ENCODE results near the gene LRRC49. TPM values are rescaled to one million over a fixed set of nuclear protein-coding genes. Genes with fewer than 3 reads are reported as not detected.
A peak's percentile ranks its signal among the peaks of the same experiment; 100 is the strongest.

Gene LRRC49
- total and polyA plus RNA-seq, 4 donors: 11.0 to 15.2 (median 12.0) TPM

GRCh38 chr15:71057143-71057542 lies 164.5 kb downstream of the LRRC49 start:
- intact Hi-C loops (cut with DNase I): no loop called here
- no peaks in the 10 kb centered on the region for H3K9me3 ChIP-seq (ENCODE audit: control insufficient read depth, low read length)
- H3K4me1 ChIP-seq (ENCODE audit: control insufficient read depth in 1 of 2, insufficient read depth in 2 of 2, low read length in 2 of 2): no peaks in the 10 kb centered on the region
- no peak overlapping the region for H3K4me3 ChIP-seq (ENCODE audit: low read length in 2 of 2)
- ATAC-seq (ENCODE audit: low FRiP score) (no peak), DNase-seq (no peak)
- no peak overlapping the region for H3K27ac ChIP-seq (ENCODE audit: low read depth in 1 of 2, low read length in 2 of 2)
- H3K36me3 ChIP-seq (ENCODE audit: control insufficient read depth in 1 of 2, insufficient read depth in 2 of 2, low read length in 1 of 2): peaks cover 0 to 2% of the 10 kb centered on the region in 2 donors
- H3K27me3 ChIP-seq (ENCODE audit: control insufficient read depth in 1 of 2, insufficient read depth in 2 of 2, low read length in 1 of 2): no peaks in the 10 kb centered on the region

- no peaks in the 10 kb centered on the region for H3K4me1 ChIP-seq (ENCODE audit: control insufficient read depth in 1 of 2, insufficient read depth in 2 of 2, low read length in 2 of 2)
- intact Hi-C loops (cut with DNase I): no loop called here
- H3K27ac ChIP-seq (ENCODE audit: low read depth in 1 of 2, low read length in 2 of 2): no peak overlapping the region
- no peak for ATAC-seq (ENCODE audit: low FRiP score)
- WGBS, 2 donors: 93 to 94% methylated on average over 3 of the region's 3 CpGs
- H3K27me3 ChIP-seq (ENCODE audit: control insufficient read depth in 1 of 2, insufficient read depth in 2 of 2, low read length in 1 of 2): no peaks in the 10 kb centered on the region
- H3K9me3 ChIP-seq (ENCODE audit: control insufficient read depth, low read length): no peaks in the 10 kb centered on the region
- DNase-seq: no peak
- H3K36me3 ChIP-seq (ENCODE audit: control insufficient read depth in 1 of 2, insufficient read depth in 2 of 2, low read length in 1 of 2): peaks cover 0 to 2% of the 10 kb centered on the region in 2 donors
- H3K4me3 ChIP-seq (ENCODE audit: low read length in 2 of 2): no peak overlapping the region
Measured at GRCh38 chr15:71057581-71057980, 165.0 kb downstream of the LRRC49 start.

DNA sequence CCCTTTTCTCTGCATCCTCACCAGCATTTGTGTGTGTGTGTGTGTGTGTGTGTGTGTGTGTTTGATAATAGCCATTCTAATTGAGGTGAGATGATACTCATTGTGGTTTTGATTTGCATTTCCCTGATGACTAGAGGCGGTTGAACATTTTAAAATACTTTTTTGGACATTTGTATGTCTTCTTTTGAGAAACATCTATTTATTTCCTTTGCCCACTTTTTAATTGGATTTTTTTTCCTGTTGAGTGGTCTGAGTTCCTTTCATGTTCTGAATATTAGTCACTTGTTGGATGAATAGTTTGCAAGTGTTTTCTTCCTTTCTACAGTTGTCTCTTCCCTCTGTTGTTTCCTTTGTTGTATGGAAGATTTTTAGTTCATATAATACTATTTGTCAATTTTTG lies 168.4 kb downstream of the LRRC49 start:
- DNase-seq: no peak
- no peaks in the 10 kb centered on the region for H3K27me3 ChIP-seq (ENCODE audit: control insufficient read depth in 1 of 2, insufficient read depth in 2 of 2, low read length in 1 of 2)
- no peaks in the 10 kb centered on the region for H3K9me3 ChIP-seq (ENCODE audit: control insufficient read depth, low read length)
- H3K27ac ChIP-seq (ENCODE audit: low read depth in 1 of 2, low read length in 2 of 2): no peak overlapping the region
- WGBS, 2 donors: 97 to 100% methylated on average over 1 of the region's 1 CpG
- no peaks in the 10 kb centered on the region for H3K36me3 ChIP-seq (ENCODE audit: control insufficient read depth in 1 of 2, insufficient read depth in 2 of 2, low read length in 1 of 2)
- no peak for ATAC-seq (ENCODE audit: low FRiP score)
- intact Hi-C loops (cut with DNase I): no loop called here
- H3K4me3 ChIP-seq (ENCODE audit: low read length in 2 of 2): no peak overlapping the region
- H3K4me1 ChIP-seq (ENCODE audit: control insufficient read depth in 1 of 2, insufficient read depth in 2 of 2, low read length in 2 of 2): no peaks in the 10 kb centered on the region

- Histone ChIP-seq H3K36me3 (ENCODE audit: control insufficient read depth in 1 of 2, insufficient read depth in 2 of 2, low read length in 1 of 2) (no peaks in the 10 kb centered on the region), H3K4me1 (ENCODE audit: control insufficient read depth in 1 of 2, insufficient read depth in 2 of 2, low read length in 2 of 2) (no peaks in the 10 kb centered on the region), H3K27ac (ENCODE audit: low read depth in 1 of 2, low read length in 2 of 2) (no peak overlapping the region), H3K4me3 (ENCODE audit: low read length in 2 of 2) (no peak overlapping the region), H3K27me3 (ENCODE audit: control insufficient read depth in 1 of 2, insufficient read depth in 2 of 2, low read length in 1 of 2) (no peaks in the 10 kb centered on the region), H3K9me3 (ENCODE audit: control insufficient read depth, low read length) (no peaks in the 10 kb centered on the region)
- intact Hi-C loops (cut with DNase I): loop anchor here in 1 of 2 donors (5.0 kb wide), 1 partner anchor 45 kb away; no protein-coding TSS in a partner anchor
- ATAC-seq (ENCODE audit: low FRiP score) (no peak), DNase-seq (no peak)
- 91 to 95% methylated on average over 5 of the region's 5 CpGs for WGBS, 2 donors
Measured at GRCh38 chr15:71066983-71067382, 174.4 kb downstream of the LRRC49 start.

DNA sequence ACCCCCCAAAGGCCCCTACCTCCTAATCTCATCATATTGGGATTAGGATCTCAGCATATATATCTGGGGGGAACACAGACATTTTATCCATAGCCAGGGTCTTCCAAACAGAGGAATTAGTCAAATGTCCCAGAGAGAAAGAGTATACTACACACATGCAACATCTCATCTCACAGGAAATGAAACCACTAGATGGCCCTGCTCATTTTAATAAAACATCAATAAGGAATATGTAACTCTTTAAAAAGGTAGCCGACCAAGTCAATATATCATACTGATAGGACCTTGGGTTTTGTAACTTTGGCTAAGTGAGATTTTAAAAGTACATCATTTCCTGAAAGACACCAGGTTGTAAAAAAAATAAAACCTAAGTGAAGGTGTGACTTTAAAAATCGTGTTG lies 177.1 kb downstream of the LRRC49 start:
- Histone ChIP-seq H3K4me1 (ENCODE audit: control insufficient read depth in 1 of 2, insufficient read depth in 2 of 2, low read length in 2 of 2) (no peaks in the 10 kb centered on the region), H3K27me3 (ENCODE audit: control insufficient read depth in 1 of 2, insufficient read depth in 2 of 2, low read length in 1 of 2) (no peaks in the 10 kb centered on the region), H3K27ac (ENCODE audit: low read depth in 1 of 2, low read length in 2 of 2) (no peak overlapping the region), H3K9me3 (ENCODE audit: control insufficient read depth, low read length) (no peaks in the 10 kb centered on the region), H3K4me3 (ENCODE audit: low read length in 2 of 2) (no peak overlapping the region), H3K36me3 (ENCODE audit: control insufficient read depth in 1 of 2, insufficient read depth in 2 of 2, low read length in 1 of 2) (no peaks in the 10 kb centered on the region)
- intact Hi-C loops (cut with DNase I): loop anchor here in 1 of 2 donors (5.0 kb wide), 1 partner anchor 47 kb away; no protein-coding TSS in a partner anchor
- no peak for ATAC-seq (ENCODE audit: low FRiP score)
- WGBS, 2 donors: 56 to 63% methylated on average over 2 of the region's 2 CpGs
- DNase-seq: no peak

- Histone ChIP-seq H3K27ac (ENCODE audit: low read depth in 1 of 2, low read length in 2 of 2) (no peak overlapping the region), H3K27me3 (ENCODE audit: control insufficient read depth in 1 of 2, insufficient read depth in 2 of 2, low read length in 1 of 2) (no peaks in the 10 kb centered on the region), H3K4me3 (ENCODE audit: low read length in 2 of 2) (no peak overlapping the region), H3K9me3 (ENCODE audit: control insufficient read depth, low read length) (no peaks in the 10 kb centered on the region), H3K36me3 (ENCODE audit: control insufficient read depth in 1 of 2, insufficient read depth in 2 of 2, low read length in 1 of 2) (no peaks in the 10 kb centered on the region), H3K4me1 (ENCODE audit: control insufficient read depth in 1 of 2, insufficient read depth in 2 of 2, low read length in 2 of 2) (no peaks in the 10 kb centered on the region)
- intact Hi-C loops (cut with DNase I): no loop called here
- ATAC-seq (ENCODE audit: low FRiP score): no peak
- DNase-seq: no peak
Measured at GRCh38 chr15:71071529-71071928, 178.9 kb downstream of the LRRC49 start.

GRCh38 chr15:71072423-71072822 lies 179.8 kb downstream of the LRRC49 start:
- H3K36me3 ChIP-seq (ENCODE audit: control insufficient read depth in 1 of 2, insufficient read depth in 2 of 2, low read length in 1 of 2): no peaks in the 10 kb centered on the region
- DNase-seq: no peak
- no peak overlapping the region for H3K27ac ChIP-seq (ENCODE audit: low read depth in 1 of 2, low read length in 2 of 2)
- H3K4me3 ChIP-seq (ENCODE audit: low read length in 2 of 2): no peak overlapping the region
- 93 to 96% methylated on average over 6 of the region's 6 CpGs for WGBS, 2 donors
- no peak for ATAC-seq (ENCODE audit: low FRiP score)
- no peaks in the 10 kb centered on the region for H3K4me1 ChIP-seq (ENCODE audit: control insufficient read depth in 1 of 2, insufficient read depth in 2 of 2, low read length in 2 of 2)
- H3K27me3 ChIP-seq (ENCODE audit: control insufficient read depth in 1 of 2, insufficient read depth in 2 of 2, low read length in 1 of 2): no peaks in the 10 kb centered on the region
- no peaks in the 10 kb centered on the region for H3K9me3 ChIP-seq (ENCODE audit: control insufficient read depth, low read length)
- intact Hi-C loops (cut with DNase I): no loop called here

- H3K27me3 ChIP-seq (ENCODE audit: control insufficient read depth in 1 of 2, insufficient read depth in 2 of 2, low read length in 1 of 2): no peaks in the 10 kb centered on the region
- intact Hi-C loops (cut with DNase I): no loop called here
- no peak overlapping the region for H3K4me3 ChIP-seq (ENCODE audit: low read length in 2 of 2)
- H3K36me3 ChIP-seq (ENCODE audit: control insufficient read depth in 1 of 2, insufficient read depth in 2 of 2, low read length in 1 of 2): no peaks in the 10 kb centered on the region
- peaks cover 3 to 4% of the 10 kb centered on the region in 2 donors for H3K4me1 ChIP-seq (ENCODE audit: control insufficient read depth in 1 of 2, insufficient read depth in 2 of 2, low read length in 2 of 2)
- ATAC-seq (ENCODE audit: low FRiP score) (no peak), DNase-seq (no peak)
- H3K27ac ChIP-seq (ENCODE audit: low read depth in 1 of 2, low read length in 2 of 2): peak overlapping the region; percentile 23 to 60
- 32 to 37% methylated on average over 6 of the region's 6 CpGs for WGBS, 2 donors
- no peaks in the 10 kb centered on the region for H3K9me3 ChIP-seq (ENCODE audit: control insufficient read depth, low read length)
Measured at GRCh38 chr15:71078506-71079207, 186.0 kb downstream of the LRRC49 start.

GRCh38 chr15:71079208-71080044 lies 186.8 kb downstream of the LRRC49 start:
- peak; percentile 62 for ATAC-seq (ENCODE audit: low FRiP score)
- intact Hi-C loops (cut with DNase I): no loop called here
- Histone ChIP-seq H3K27ac (ENCODE audit: low read depth in 1 of 2, low read length in 2 of 2) (peak overlapping the region; percentile 23 to 81), H3K4me1 (ENCODE audit: control insufficient read depth in 1 of 2, insufficient read depth in 2 of 2, low read length in 2 of 2) (peaks cover 3 to 4% of the 10 kb centered on the region in 2 donors), H3K4me3 (ENCODE audit: low read length in 2 of 2) (no peak overlapping the region), H3K27me3 (ENCODE audit: control insufficient read depth in 1 of 2, insufficient read depth in 2 of 2, low read length in 1 of 2) (no peaks in the 10 kb centered on the region), H3K9me3 (ENCODE audit: control insufficient read depth, low read length) (no peaks in the 10 kb centered on the region), H3K36me3 (ENCODE audit: control insufficient read depth in 1 of 2, insufficient read depth in 2 of 2, low read length in 1 of 2) (no peaks in the 10 kb centered on the region)
- peak; percentile 84 to 85 for DNase-seq
- 1 to 3% methylated on average over 6 of the region's 6 CpGs for WGBS, 2 donors
